Measurements from ENCODE around the gene KRTAP10-3.
A peak's percentile ranks its signal among the peaks of the same experiment; 100 is the strongest.

KRTAP10-3 gene

DNA sequence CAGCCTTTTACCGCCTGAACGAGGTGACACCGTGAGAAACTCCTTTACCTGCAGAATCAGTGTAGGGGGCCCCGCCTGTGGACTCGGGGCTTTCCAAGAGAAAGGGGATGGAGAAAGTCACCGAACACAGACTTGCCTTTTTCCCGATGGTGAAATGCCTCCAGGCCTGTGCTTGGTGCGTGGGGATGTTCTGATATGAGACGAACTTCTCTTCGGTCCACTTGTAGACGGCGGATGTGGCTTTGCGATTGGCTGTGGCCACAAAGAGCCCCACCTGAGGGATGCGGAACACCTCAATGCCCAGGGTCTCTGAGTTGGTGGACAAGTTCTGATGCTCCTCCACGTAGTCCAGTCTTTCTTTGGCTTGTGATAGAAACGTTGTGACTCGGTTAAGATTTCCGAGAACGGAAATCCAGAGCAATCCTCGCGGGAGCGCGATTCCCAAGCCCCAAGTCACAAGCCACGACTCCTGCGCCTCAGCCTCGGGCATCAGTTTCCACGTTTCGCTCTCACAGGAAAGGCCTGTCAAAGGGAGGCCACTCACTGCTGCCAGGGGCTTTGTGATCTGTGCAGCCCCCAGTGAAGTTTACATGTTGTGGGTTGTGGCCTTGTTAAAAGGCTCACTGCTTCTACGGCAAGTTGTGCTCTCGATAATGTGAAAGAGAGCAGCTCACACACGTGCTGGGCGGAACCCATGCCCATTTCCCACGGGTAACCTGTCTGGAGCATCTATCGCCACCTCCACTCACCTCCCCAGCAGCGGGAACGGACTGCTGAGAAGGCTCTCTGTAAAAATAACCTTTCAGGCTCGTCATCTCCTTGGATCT is 31.2 kb downstream of the KRTAP10-3 start:
- no peak for DNase-seq

- DNase-seq: no peak
Observed at GRCh38 chr21:44526096-44526997, 32.2 kb downstream of the KRTAP10-3 start.

DNA sequence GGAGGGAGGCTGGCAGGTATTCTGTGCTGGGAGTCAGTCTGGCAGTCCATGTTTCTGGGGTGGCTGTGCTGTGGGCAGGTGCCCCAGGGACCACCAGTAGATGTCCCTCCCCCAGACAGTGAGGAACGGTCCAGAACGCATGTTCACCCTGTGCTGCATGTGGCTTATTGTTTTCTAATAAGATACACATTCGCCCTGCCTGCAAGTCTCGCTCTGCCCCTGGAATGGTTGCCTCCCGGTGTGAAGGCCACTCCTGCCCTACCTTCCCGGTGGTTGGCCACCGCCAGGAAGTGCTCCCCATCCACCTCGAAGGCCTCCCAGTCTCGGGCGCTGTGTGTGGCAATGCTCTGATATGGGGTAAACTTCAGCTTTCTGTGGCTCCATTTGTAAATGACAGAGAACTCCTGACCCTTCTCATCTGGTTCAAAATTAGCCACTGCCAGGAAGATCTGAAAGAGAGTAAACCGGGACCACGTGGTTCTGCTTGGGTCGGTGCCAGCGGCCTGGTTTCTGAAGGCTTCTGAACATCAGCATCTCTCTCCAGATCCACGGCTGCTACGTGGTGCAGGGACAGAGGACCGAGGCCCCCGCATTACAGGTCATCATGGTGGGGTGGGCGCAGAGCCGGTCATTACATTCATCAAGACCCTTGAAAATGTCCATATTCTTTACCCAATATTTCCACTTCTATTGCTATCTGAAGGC is 33.1 kb downstream of the KRTAP10-3 start:
- no peak for DNase-seq

GRCh38 chr21:44524414-44525371 is 33.9 kb downstream of the KRTAP10-3 start:
- DNase-seq: no peak

GRCh38 chr21:44523567-44524413 is 34.8 kb downstream of the KRTAP10-3 start:
- DNase-seq: no peak

DNA sequence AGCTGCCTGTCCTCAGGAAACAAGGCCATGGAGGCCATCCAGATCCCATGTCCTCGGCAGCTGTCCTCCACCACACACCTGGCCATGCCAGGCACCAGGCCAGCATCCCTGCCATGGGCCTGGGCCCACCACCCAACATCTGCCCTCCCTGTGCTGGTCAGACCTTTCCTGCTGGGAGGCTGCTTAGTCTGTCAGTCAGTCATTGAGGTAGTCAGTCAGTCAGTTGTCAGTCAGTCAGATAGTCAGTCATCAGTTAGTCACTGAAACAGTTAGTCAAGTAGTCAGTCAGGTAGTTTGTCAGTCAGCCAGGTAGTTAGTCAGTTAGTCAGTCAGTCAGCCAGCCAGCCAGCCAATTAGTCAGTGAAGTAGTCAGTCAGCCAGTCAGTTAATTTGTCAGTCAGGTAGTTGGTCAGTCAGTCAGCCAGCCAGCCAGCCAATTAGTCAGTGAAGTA is 35.8 kb downstream of the KRTAP10-3 start:
- DNase-seq: no peak

DNA sequence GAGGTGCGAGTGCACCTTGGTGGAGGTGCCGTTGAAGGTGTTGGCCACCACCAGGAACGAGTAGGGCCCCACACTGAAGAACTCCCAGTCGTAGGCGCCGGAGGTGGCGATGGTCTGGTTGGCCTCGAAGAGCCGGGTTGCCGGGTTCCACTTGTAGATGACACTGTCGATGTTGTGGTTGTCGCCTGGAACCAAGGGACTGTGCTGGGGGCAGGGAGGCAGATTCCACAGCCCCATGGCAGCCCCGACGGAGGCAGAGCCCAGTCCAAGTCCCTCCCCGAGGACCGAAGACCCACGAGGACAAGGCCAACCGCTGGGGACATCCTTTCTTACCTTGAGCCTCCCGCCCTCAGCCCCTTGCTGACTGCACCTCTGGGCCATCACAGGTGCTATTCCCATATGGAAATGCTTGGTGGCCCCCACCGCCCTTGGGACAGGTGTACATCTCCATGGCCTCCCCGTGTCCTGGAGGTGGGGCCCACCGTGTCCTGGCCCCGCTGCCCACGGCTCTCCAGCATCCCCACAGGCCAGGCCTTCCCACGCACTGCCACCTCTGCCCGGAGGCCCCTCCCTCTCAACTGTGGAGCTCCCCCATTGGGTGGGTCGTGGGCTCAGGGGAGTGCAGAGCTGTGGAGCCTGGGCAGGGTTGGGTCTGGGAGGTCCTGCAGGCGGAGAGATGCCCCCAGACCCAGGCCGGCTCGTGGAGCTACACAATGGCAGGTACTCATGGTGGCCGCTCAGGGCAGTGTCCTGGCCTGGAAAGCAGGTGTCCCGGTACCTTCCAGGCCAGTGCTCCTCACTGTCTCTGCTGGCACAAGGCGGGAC is 36.5 kb downstream of the KRTAP10-3 start:
- DNase-seq: no peak

DNA sequence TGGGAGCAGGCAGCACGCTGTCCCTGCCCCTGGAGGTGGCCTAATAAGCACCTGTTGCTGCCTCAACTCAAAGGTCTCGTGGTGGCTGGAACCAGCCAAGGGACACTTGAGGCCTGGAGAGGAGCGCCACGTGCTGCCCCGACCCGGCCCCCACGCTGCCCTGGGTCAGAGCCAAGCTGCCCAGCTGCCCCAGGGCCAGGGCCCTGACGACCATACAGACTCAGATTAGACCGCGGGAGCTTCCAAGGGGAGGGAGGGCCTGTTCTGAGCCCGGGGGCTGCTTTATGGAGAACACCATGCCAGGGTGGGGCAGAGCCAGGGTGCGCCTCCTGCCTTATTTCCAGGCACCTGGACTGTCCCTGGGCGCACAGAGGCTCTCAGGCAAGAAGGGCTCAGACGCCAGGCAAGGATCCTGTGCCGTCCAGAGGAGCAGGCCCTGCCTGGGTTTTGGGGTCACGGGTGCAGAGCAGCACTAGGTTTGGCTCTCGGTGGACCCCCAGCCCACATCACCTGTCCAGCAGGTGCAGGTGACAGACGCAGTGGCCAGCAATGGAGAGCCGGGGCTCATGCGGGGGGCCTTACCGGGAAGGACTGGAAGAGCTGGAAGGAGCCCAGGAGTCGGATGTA is 37.2 kb downstream of the KRTAP10-3 start:
- DNase-seq: no peak

- DNase-seq: no peak
Observed at GRCh38 chr21:44520326-44521300, 38.0 kb downstream of the KRTAP10-3 start.

- no peak for DNase-seq
Observed at GRCh38 chr21:44519346-44520325, 39.0 kb downstream of the KRTAP10-3 start.

DNA sequence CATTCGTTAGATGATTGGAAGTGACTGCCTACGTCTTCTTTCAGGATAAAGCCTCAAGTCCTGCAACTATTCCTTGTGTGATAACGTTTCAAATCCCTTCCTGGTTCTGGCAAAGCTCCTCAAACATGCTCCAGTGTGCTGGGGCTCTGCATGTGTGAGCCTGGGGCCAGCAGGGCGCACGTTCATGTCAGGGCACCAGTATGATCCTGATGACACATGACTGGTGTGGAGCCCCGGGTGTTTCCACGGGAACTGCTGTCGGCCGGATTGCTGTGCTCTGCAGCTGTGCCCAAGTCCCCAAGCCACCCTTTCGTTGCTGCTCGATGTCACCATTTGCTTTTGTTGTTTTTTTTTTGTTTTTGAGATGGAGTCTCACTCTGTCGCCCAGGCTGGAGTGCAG is 39.9 kb downstream of the KRTAP10-3 start:
- no peak for DNase-seq

DNA sequence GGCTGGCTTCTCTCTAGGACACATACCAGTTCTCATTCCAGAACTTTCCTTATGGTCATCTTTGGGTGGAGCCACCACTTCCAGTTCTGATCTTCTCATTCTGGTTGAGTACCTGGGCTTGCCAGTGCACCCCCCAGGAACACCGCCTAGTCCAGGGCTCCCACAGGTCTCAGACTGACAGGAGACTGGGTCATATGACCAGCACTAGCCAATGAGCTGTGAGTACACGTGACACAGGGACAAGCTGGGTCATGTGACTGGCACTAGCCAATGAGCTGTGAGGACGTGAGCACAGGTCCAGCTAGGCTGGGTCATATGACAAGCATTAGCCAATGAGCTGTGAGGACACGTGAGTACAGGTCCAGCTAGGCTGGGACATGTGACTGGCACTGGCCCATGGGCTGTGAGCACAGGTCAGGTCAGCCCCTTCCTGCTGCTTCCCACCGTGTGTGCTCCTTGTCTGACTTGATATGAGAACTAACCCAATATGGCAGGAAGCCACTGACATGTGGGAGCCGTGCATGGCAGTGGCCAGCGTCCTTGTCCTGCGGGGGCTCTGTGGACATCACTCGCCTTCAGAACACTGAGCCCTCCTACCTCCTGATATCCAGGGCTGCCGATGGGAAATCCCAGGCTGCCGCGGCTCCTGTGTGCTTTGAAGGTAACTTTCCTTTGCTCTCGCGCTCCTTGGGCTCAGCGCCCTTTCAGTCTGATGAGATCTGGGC is 41.3 kb downstream of the KRTAP10-3 start:
- peak; percentile 95 to 97 for DNase-seq

DNA sequence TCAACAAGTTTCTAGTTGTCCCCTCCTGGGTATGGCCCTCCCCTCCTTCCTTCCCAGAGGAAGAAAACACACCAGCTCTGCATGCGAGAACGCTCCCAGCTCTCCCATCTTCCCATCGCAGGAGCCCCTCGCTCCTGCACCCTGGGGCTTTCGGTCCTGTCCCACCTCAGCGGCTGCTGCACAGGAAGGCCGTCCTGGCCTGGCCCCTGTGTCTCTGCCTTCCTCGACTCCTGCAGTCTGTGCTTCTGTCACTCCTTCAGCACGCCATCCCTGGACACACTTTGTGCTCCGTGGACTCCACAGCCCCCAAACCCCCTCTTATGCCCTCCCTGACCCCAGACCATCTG is 41.8 kb downstream of the KRTAP10-3 start:
- no peak for DNase-seq

DNA sequence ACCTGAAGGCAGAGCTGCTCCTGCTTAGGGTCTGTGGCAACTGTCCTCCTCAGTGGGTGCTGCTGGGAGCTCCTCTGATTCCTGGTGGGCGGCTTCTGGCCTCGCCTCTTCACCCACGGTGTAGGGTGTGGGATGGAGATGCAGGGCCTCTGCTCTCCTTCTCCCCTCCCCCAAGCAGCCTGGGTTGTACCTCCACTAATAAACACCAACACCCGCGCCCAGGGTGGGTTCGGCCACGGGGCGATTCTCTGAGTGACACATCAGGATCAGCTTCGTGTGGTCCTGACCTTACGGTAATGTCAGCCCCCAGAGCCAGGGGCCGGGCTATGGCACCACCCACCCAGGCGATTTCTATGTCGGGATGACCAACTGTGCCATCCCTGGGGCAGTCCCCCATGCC is 42.3 kb downstream of the KRTAP10-3 start:
- no peak for DNase-seq

DNA sequence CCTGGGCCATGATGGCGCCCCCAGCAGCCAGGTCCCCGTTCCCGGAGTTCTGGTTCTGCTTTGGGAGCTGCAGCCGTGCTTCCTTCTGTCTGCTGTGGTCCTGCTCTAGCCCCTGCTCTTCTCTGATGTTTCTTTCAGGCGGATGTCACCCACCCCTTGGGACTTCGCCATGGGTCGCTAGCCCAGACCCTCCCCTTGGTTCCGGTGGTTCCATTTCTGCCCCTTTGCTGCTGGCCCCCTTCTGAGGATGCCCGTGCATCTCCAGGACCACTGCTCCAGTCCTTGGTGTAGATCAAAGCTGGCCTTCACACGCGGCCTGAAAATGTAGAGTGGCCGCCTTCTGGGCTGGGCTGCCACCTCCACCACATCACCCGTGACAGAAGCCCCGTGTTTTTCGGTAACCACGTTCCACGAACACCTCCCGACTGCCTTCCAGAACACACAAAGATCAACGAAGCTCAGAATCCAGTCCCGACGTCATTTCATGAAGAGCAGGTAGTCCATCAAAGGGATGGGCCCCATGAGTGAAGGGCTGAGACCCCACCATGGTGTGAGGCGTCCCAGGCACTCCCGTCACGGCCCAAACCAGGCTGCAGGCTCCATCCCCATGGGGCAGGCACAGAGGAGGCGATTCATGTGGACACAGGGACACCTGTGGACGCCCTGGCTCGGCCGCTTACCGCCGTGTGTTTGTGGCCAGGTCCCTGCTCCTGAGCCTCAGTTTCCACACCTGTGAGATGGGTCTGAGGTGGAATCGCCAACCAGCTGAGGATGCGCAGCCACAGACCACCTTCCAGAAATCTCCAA is 43.0 kb downstream of the KRTAP10-3 start:
- no peak for DNase-seq
